Activated T-helper 9 cell treated with anti-CD3 and anti-CD28 coated beads, Interleukin-2, amount 50 U/mL, for 16 hours (primary cell): ENCODE measurements around the gene RIC8A.
"Not testable (repeated sequence)": the region's sequence is repeated elsewhere in the genome, so short reads cannot be mapped to it uniquely, and the experiment has no call there.

ENCODE experiments used
- DNase-seq: peaks from one replicate; pipeline ENCODE4 v3.0.0-alpha.2; 2020; ENCODE audit warnings: low read depth

RIC8A gene

DNA sequence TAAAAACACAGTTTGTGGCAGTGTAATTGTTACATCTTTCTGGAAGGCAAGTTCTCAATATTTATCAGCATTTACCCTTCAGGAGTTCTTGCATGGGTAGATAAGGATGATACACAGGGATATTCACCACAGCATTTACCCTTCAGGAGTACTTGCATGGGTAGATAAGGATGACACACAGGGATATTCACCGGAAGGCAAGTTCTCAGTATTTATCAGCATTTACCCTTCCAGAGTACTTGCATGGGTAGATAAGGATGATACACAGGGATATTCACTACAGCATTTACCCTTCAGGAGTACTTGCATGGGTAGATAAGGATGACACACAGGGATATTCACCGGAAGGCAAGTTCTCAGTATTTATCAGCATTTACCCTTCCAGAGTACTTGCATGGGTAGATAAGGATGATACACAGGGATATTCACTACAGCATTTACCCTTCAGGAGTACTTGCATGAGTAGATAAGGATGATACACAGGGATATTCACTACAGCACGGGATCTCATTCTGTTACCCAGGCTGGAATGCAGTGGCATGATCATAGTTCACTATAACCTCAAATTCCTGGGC lies 13.2 kb downstream of the RIC8A start:
- DNase-seq: not testable (repeated sequence)

- no peak for DNase-seq
These were observed 14.0 kb downstream of the RIC8A start for GRCh38 chr11:221539-221938.

DNA sequence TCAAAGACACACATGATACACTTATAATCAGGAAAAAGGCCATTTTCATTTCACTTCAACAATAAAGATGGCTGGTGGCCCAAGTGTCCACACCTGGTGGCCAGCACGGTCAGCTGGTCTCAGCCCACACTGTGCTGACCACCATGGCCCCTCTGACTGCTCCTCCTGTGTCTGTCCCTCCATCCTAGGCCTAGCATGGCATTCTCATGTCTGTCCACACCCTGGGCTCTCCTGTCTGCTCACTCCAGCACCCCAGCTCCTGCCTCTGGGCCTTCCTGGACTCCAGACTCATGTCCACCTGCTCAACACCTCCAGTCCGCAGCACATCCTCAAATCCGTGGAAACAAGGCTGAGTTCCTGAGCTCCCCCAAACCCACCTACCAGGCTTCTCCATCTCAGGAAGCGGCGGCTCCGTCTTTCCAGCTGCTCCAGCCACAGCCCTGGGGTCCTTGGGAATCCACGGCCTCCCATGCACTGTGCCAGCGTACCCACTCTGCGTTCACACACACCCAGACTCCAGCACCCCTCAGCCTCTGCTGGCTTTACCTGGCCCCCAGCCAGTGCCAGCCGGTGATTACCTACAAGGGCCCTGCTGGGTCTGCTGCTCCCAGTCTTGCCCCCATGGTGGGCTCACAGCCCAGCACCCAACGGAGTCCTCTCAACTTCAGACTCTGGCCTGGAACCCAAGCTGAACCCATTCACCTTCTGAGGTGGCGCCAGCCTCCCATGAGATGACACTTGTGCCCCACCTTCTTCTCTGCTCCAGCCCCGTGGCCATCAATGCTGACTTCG lies 14.7 kb downstream of the RIC8A start:
- DNase-seq: no peak

- DNase-seq: no peak
These were observed 15.7 kb downstream of the RIC8A start for GRCh38 chr11:223026-223789.

DNA sequence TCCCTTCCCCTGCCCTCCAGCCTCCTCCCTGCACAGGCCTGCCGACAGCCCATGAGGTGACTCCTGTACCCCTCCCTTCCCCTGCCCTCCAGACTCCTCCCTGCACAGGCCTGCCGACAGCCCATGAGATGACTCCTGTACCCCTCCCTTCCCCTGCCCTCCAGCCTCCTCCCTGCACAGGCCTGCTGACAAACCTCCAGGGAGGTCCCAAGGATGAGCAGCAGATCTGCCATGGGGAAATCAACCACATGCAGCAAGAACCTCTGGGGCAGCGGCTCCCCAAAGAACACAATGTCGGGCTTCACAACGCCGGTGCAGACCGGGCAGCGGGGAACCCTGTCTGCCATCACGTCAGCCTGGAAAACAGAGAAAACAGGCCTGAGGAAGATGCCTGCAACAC lies 16.4 kb downstream of the RIC8A start:
- no peak for DNase-seq

DNA sequence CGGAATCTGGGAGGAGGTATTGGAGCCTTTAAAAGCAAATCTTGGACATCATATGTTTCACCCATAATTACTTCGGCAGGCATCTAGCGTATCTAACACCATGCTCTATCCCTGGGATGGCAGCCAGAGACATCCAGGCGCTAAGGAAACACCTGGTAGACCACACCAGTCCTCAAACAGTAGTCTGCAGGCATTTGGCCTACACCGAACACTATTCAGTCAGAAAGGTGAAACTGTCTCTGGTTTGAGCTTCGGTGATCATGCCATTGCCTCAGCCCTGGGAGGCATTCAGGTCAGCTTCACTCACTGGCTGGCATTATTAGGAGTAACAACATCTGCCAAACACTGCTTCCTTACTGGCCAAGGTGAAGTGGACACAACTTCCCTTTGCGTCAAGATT lies 16.9 kb downstream of the RIC8A start:
- no peak for DNase-seq

DNA sequence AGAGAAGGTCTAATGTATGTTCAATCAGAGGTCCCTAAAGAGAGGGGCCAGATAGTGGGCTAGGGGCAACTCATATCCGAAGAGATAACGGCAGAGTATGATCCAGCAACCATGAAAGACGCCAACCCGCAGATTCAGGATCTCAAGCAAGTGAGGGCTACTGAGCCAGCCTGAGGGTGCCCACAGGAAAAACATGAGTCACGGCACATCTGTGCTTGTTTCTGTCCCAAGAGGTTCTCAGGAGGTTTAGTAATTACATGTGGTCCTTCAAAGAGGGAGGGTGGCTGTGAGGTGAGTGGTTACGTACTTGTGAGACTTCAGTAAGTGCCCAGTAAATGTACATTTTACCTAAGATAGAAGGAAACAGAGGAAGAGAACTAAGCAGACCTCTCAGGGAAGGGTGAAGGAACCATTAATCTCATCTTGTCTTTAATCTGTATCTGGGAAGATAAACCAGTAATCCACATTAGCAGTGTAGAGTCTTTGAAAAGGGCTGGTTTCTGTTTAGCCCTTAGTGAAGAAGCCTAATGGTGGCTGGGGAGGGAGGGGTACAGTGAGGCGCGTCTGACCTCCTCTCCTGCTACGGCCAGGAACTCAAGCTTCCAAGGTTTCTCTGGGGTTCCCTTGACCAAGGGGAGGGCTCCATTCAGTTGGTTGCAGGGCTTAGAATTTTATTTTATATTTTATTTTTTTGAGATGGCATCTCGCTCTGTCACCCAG lies 18.4 kb downstream of the RIC8A start:
- no peak for DNase-seq

DNA sequence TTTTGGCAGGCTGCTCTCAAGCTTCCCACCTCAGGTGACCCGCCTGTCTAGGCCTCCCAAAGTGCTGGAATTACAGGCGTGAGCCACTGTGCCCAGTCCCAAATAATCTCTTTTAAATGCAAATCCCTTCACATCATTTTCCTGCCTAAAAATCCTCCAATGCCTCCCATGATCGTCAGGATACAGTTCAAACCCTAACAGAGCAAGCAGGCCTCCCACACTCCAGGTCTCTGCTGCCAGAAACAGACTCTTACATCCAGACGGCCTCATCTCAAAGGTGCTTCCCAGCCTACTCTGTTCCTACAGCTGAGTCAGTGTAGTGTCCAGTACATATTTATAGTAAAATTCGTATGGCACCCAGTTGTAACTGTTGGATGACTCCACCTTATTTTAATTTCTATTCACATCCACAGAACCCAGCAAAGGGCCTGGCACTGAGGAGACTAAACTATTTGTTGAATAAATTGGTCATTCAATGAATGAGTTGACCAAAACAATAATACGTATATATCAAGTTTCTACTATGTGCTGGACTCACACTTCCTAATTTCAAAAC lies 20.4 kb downstream of the RIC8A start:
- DNase-seq: no peak

- DNase-seq: no peak
These were observed 22.9 kb downstream of the RIC8A start for GRCh38 chr11:230431-230830.

- no peak for DNase-seq
These were observed 25.5 kb downstream of the RIC8A start for GRCh38 chr11:232783-233565.

DNA sequence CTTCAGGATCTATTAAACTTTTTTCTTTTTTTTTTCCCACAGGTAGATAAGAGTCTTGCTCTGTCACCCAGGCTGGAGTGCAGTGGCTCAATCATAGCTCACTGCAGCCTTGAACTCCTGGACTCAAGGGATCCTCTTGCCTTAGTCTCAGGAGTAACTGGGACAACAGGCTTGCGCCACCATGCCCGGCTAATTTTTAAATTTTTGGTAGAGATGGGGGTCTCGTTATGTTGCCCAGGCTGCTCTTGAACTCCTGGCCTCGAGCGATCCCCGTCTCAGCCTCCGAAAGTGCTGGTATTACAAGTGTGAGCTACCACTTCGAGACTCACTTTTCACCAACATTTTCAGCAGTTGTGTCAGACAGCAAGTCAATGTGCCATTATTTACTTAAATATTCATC lies 27.7 kb downstream of the RIC8A start:
- DNase-seq: no peak

GRCh38 chr11:235609-235996 lies 28.1 kb downstream of the RIC8A start:
- DNase-seq: peak; percentile 60

DNA sequence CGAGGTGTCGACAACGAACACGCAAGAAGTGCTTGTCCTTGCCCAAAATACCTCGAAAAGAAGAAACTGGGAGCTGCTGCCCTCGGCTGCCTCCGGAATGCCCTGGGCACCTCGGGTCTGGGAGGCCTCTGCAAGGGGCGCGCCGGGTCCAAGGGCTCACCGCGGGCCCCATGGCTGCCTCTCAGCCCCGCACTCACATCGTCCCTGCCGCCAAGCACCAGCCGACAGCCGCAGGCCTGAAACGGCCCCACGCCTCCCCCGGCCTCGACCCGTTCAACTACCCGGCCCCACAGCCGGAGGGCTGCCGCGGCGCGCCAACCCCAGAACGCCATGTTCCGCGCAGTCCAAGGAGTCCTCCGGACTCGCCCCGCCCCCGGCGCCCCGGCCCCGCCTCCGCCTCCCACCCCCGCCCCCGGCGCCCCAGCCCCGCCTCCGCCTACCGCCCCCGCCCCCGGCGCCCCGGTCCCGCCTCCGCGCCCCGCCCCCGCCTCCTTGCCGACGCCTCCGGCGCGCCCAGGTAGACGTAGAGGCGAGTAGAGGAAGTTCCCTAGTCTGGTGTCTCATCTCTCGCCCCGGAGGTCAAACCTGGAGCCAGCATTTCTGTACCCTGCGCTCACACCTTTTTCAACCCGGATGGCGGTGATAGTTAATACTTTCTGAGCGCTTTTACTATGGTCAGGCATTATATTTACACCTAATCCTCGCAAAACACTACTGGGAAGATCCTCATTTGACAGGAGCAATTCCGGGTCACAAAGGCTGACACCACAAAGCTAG lies 28.7 kb downstream of the RIC8A start, which contains the start of gene SIRT3:
Gene SIRT3, minus strand, starts transcription at position 346 of the 777 bp plus-strand sequence. Its CDS starts 14 bp downstream, at position 332.
- peak; percentile 74 for DNase-seq

DNA sequence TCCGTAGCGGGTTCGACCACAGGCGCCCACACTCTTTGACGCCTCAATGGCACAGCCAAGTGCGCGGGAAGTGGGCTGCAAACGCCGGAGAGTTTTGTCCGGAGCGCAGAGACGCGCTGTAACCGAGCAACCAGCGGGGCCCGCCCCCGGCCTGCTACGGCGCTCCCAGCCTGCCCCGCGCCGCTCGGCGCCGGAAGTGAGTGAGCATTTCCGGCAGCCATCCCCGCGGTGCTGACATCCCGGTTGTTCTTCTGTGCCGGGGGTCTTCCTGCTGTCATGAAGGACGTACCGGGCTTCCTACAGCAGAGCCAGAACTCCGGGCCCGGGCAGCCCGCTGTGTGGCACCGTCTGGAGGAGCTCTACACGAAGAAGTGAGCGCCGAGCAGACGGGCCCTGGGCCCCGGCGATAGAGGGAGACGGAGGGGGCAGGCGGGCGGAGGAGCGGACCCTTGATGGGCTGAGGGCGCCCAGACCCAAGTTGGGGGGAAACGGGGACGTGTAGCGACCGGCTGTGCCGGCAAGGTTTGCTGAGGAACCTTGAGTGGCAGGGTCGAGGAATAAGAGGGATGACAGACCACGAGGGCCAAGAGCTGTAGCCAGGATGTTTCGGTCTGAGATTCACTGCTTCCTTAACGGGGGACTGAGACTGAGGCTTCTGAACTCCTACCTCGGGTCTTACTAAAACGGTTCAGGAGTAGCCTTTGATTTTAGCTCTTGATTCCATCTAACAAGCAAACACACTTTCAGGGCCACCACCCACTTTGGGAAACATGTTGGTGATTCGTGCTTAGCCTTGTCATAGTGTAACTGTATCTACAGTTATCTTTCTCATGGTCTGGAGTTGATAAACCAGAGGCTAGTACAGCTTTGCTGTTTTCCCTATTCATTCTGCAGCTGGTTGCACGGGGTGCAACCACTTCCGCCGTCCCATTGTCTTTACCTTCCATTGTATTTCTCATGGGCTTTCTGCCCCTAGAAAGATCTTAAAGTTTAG lies 29.6 kb downstream of the RIC8A start, which contains the start of gene PSMD13:
Gene PSMD13, plus strand, starts transcription at position 203 of the 994 bp plus-strand sequence. Its CDS starts 74 bp downstream, at position 277.
- peak; percentile 86 for DNase-seq

DNA sequence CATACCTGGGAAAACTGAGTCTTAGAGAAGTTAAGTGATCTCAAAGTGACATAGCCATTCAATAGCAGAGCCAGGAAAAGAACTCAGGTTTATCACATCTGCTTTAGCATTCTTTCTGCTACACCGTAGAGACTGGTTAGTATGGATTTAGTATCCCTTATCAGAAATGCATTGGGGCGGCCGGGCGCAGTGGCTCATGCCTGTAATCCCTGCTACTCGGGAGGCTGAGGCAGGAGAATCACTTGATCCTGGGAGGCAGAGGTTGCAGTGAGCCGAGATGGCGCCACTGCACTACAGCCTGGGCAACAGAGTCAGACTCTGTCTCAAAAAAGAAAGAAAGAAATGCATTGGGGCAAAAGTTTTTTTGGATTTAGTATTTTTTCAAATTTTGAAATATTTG lies 30.8 kb downstream of the RIC8A start:
- DNase-seq: not testable (repeated sequence)

DNA sequence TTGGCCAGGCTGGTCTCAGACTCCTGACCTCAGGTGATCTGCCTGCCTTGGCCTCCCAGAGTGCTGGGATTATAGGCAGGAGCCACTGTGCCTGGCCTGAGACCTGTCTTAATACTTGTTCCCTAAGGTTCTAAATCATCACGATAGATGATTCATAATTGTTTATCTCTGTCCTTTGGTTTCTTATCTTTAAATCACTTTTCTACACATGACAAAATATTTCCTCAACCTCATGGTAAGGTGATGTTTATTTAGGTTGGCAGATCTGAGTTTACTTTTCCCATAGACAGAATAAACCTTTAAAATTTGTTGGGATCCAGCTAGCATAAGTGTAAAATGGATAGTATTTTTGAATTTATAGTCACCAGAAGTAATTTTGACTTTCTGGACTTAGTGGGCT lies 32.8 kb downstream of the RIC8A start:
- no peak for DNase-seq

GRCh38 chr11:241634-242033 lies 34.1 kb downstream of the RIC8A start:
- no peak for DNase-seq

- DNase-seq: no peak
These were observed 36.9 kb downstream of the RIC8A start for GRCh38 chr11:244376-244775.

DNA sequence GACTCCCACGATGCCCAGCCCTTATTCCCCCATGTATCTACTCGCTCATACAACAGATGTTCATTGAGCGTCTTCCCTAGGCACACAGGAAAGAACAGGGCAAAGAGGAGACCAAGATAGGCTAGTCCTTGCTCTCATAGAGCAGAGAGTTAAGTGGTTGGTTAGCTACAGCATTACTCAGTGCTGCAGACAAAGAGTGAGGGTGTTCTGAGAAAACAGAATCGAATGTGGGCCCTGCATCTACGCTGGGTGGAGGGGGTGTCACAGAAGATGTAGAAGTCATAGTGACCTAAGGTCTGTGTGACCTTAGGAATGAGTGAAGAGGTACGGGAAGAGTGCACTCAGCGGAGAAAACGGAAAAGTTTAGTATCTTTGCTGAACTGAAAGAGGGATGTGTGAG lies 41.6 kb downstream of the RIC8A start:
- DNase-seq: no peak
